GM21381 (cell line): ENCODE measurements around the gene NLGN2.

Experiments
- ATAC-seq: cut with Tn5 transposase; IDR thresholded peaks from one replicate; pipeline ENCODE4 v1.9.1; 2021; ENCODE audit warnings: mild to moderate bottlenecking, moderate library complexity; ENCODE audit not compliant: unreplicated experiment

Gene NLGN2

DNA sequence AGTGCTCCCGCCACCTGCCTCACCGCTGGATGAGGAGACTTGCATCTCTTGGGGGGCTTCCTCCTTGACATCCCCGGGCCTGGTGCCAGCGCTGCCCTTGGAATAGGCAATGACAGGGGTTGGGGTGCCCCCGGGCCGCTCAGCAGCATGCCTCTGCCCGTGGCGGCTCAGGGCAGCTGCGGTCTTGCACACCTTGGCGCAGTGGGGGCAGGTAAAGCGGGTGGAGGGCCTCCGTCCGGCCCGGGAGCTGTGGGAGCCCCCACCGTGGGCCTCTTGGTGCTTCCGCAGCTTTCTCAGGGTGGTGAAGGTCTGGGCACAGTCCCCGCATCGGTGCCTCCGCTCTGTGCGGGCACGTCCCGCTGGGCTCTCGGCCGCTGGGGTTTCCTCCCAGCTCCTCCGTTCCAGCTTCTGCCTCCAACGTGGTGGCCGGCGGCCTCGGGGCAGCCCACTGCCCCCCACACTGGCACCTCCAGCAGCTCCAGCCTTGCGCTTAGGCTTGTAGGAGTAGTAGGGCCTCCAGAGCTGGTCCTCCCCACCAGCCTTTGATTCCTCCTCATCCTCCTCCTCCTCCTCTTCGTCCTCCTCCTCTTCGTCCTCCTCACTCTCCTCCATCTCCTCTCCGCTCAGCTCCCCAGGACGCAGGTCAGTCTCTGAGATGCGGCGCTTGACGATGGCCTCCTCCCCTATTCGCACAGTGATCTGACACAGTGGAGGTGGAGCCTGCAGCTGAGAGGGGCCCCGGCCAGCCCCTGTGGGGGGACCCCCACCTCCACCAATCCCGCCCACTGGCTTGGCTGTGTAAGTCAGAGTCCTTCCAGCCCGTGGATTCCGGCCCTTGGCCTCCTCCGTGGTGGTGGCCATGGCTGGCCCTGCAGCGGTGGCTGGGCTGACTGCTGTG is 55.1 kb downstream of the NLGN2 start:
- ATAC-seq, result no peak

DNA sequence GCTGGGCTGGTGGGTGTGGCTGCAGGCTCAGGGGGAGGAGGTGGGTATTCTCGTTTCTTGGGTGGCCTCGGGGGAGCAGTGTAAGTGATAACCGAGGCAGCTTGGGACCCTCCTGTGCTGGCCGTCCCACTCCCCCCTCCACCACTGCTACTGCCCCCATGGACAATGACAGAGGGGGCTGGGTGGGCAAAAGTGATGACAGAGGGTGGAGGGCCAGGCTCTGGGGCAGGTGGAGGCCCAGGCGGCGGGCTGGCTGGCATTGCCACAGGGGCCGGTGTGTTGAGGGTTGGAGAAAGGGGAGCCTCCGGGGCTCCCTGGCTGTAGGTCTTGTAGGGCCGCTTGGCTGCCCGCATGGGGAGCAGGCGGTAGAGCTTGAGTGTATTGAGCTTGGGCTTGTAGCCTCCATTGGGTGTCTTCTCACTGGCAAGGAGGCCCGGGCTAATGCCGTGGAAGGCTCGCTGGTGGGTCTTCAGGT is 55.8 kb downstream of the NLGN2 start:
- ATAC-seq, result no peak

DNA sequence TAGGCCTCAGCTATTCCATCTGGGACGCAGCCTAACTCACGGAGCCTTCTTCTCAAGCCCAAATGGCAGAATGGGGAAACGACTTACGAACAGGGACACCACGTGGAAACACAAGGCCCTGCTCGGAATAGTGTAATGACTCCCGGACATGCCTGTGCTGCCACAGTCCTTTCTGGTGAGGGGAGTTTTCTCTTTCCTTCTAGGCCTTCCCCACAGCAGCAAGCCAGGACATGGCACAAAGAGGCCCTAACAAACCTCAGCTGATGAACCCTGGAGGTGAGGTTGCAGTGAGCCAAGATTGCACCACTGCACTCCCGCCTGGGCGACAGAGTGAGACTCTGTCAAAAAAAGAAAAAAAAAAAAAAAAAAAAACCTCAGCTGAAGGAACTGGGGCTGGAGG is 56.4 kb downstream of the NLGN2 start:
- no peak for ATAC-seq

- no peak for ATAC-seq
Observed at GRCh38 chr17:7465597-7466275, 58.1 kb downstream of the NLGN2 start.

GRCh38 chr17:7466318-7466638 is 58.6 kb downstream of the NLGN2 start:
- no peak for ATAC-seq

GRCh38 chr17:7466639-7467341 is 59.1 kb downstream of the NLGN2 start:
- no peak for ATAC-seq

DNA sequence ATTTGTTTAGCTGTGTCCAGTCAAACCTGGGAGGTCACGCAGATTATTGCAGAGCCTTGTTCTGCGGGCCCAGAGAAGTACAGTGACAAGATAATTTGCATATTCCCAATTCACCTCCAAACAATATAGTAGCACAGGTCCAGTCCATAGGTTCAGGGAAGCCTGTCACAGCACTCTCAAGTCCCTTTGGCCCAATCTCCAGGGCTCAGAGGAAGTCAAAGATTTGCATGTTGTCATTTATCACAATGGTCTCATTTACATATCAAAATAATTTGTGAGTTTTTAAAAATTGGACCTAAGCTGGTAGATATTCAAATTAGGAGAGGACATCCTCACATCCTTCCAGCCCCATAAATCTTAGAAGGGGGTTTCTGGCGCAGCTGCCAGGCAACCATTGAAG is 59.9 kb downstream of the NLGN2 start:
- ATAC-seq, result no peak

DNA sequence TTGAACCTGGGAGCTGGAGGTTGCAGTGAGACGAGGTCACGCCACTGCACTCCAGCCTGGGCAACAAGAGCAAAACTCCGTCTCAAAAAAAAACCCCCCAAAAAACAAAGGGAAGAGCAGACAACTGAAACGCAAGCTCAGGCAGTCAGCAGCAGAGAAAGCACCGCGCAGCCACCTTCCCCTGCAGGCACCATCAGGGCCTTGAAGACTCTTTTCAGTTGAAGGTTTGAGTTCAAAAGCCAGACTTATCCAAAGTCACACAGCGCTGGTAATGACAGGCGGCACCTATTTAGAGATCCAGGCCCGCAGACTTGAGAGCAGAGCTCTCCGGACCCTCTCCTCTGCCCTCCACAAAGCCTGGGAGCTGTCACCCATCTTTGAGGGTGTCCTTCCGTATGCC is 60.6 kb downstream of the NLGN2 start:
- no peak for ATAC-seq

DNA sequence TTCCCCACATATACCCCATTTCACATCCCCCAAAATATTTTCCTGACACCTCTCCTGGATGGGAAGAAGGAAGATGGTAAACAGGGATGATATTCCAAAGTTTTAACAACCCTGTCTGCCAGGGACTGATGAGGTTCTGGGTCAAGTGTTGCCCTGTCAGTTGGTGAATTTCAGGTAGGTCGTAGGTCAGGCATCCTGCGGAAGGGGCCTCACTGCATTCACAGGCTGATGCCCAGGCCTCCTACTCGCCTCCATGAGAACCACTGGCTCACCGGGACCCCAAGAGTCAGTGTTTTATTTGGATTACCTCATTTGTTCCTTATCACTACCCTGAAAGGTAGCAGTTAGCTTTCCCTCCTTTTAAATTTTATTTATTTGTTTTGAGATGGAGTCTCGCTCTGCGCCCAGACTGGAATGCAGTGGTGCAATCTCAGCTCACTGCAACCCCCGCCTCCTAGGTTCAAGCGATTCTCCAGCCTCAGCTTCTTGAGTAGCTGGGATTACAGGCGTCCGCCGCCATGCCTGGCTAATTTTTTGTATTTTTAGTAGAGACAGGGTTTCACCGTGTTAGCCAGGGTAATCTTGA is 61.3 kb downstream of the NLGN2 start:
- no peak for ATAC-seq
